ENCODE results near the gene SORCS1.

SORCS1 gene

GRCh38 chr10:106775127-106775526 is 389.4 kb downstream of the SORCS1 start:
- Histone ChIP-seq H3K9me2 (replicated peaks; ENCODE audit: insufficient read depth, low read length) (no peaks in the 10 kb centered on the region), H3K36me3 (ENCODE audit: low read length) (no peaks in the 10 kb centered on the region), H3K27ac (ENCODE audit: low read depth, low read length) (no peak overlapping the region), H3K79me2 (ENCODE audit: insufficient read depth, low read length) (no peaks in the 10 kb centered on the region), H3F3A (ENCODE audit: insufficient read depth) (no peaks in the 10 kb centered on the region), H3K9ac (ENCODE audit: low read length) (no peak overlapping the region), H2AFZ (ENCODE audit: low read depth, low read length, severe bottlenecking) (no peak overlapping the region), H3K4me3 (ENCODE audit: insufficient read depth, low read length, poor library complexity, severe bottlenecking) (no peak overlapping the region), H4K20me1 (ENCODE audit: low read depth, low read length) (no peaks in the 10 kb centered on the region), H3K9me3 (ENCODE audit: insufficient read depth, low read length) (no peaks in the 10 kb centered on the region), H3K27me3 (ENCODE audit: low read length) (no peaks in the 10 kb centered on the region), H3K4me2 (ENCODE audit: low read depth, low read length, poor library complexity, severe bottlenecking) (no peak overlapping the region)
- TF ChIP-seq, protein P1, sequence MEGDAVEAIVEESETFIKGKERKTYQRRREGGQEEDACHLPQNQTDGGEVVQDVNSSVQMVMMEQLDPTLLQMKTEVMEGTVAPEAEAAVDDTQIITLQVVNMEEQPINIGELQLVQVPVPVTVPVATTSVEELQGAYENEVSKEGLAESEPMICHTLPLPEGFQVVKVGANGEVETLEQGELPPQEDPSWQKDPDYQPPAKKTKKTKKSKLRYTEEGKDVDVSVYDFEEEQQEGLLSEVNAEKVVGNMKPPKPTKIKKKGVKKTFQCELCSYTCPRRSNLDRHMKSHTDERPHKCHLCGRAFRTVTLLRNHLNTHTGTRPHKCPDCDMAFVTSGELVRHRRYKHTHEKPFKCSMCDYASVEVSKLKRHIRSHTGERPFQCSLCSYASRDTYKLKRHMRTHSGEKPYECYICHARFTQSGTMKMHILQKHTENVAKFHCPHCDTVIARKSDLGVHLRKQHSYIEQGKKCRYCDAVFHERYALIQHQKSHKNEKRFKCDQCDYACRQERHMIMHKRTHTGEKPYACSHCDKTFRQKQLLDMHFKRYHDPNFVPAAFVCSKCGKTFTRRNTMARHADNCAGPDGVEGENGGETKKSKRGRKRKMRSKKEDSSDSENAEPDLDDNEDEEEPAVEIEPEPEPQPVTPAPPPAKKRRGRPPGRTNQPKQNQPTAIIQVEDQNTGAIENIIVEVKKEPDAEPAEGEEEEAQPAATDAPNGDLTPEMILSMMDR (IDR thresholded peaks at IDR 0.05; ENCODE audit: insufficient read depth, low read length, poor library complexity, severe bottlenecking) = no peak
- TF ChIP-seq EZH2phosphoT487 (conservative IDR thresholded peaks at IDR 0.05; ENCODE audit: low read length) = no peak

DNA sequence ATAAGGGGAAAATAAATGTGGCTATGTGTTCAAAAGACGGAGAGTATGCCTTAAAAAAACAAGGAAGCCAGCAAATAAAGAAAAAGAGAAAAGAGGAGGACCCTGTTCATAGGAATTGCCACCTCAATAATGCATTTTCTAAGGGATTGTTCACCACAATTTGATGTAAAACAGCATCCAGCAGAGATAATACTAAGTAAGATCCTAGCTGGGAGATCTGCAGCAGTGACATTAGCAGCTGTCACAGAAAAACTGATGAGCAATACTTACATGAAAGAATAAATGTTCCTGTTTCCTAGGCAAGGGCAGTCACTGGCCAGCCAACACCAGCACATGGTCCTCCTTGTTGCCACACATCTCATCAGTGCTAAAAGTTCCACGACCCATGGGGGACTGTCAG is 391.5 kb downstream of the SORCS1 start:
- H3K27me3 ChIP-seq (ENCODE audit: low read length) = no peaks in the 10 kb centered on the region
- TF ChIP-seq EZH2phosphoT487 (conservative IDR thresholded peaks at IDR 0.05; ENCODE audit: low read length) = no peak
- TF ChIP-seq, protein P1 (IDR thresholded peaks at IDR 0.05; ENCODE audit: insufficient read depth, low read length, poor library complexity, severe bottlenecking) = no peak

GRCh38 chr10:106771154-106771553 is 393.4 kb downstream of the SORCS1 start:
- no peak for TF ChIP-seq EZH2phosphoT487 (conservative IDR thresholded peaks at IDR 0.05; ENCODE audit: low read length)
- TF ChIP-seq, protein P1 (IDR thresholded peaks at IDR 0.05; ENCODE audit: insufficient read depth, low read length, poor library complexity, severe bottlenecking) = no peak
- H3K4me3 ChIP-seq (ENCODE audit: insufficient read depth, low read length, poor library complexity, severe bottlenecking) = no peak overlapping the region
- no peaks in the 10 kb centered on the region for H3F3A ChIP-seq (ENCODE audit: insufficient read depth)
- no peaks in the 10 kb centered on the region for H3K79me2 ChIP-seq (ENCODE audit: insufficient read depth, low read length)
- H3K27me3 ChIP-seq (ENCODE audit: low read length) = no peaks in the 10 kb centered on the region
- no peaks in the 10 kb centered on the region for H3K36me3 ChIP-seq (ENCODE audit: low read length)
- no peaks in the 10 kb centered on the region for H4K20me1 ChIP-seq (ENCODE audit: low read depth, low read length)
- H3K4me2 ChIP-seq (ENCODE audit: low read depth, low read length, poor library complexity, severe bottlenecking) = no peak overlapping the region
- no peaks in the 10 kb centered on the region for H3K9me2 ChIP-seq (replicated peaks; ENCODE audit: insufficient read depth, low read length)
- no peak overlapping the region for H2AFZ ChIP-seq (ENCODE audit: low read depth, low read length, severe bottlenecking)
- no peak overlapping the region for H3K27ac ChIP-seq (ENCODE audit: low read depth, low read length)
- H3K9me3 ChIP-seq (ENCODE audit: insufficient read depth, low read length) = no peaks in the 10 kb centered on the region
- no peak overlapping the region for H3K9ac ChIP-seq (ENCODE audit: low read length)

More for the DNA sequence above, 391.5 kb downstream of the SORCS1 start:
- Histone ChIP-seq H3K9ac (ENCODE audit: low read length) (no peak overlapping the region), H3K27ac (ENCODE audit: low read depth, low read length) (no peak overlapping the region), H4K20me1 (ENCODE audit: low read depth, low read length) (no peaks in the 10 kb centered on the region), H3K79me2 (ENCODE audit: insufficient read depth, low read length) (no peaks in the 10 kb centered on the region), H2AFZ (ENCODE audit: low read depth, low read length, severe bottlenecking) (no peak overlapping the region), H3F3A (ENCODE audit: insufficient read depth) (no peaks in the 10 kb centered on the region), H3K4me2 (ENCODE audit: low read depth, low read length, poor library complexity, severe bottlenecking) (no peak overlapping the region), H3K9me2 (replicated peaks; ENCODE audit: insufficient read depth, low read length) (no peaks in the 10 kb centered on the region), H3K9me3 (ENCODE audit: insufficient read depth, low read length) (no peaks in the 10 kb centered on the region), H3K4me3 (ENCODE audit: insufficient read depth, low read length, poor library complexity, severe bottlenecking) (no peak overlapping the region), H3K36me3 (ENCODE audit: low read length) (no peaks in the 10 kb centered on the region)
